K562 (cell line): ENCODE results near the gene NUTF2. TPM values are rescaled to one million over a fixed set of nuclear protein-coding genes. Genes with fewer than 3 reads are reported as not detected.

Source experiments
- ATAC-seq: fragments of 200-7000 bp; cut with Tn5 transposase; 3 replicates; pipeline ENCODE4 v1.9.1; 2020; ENCODE audit warnings: moderate library complexity
- BruUV-seq: library from RNA; stranded (reverse); fragments of 400-500 nt; replicated peaks from 2 replicates; lab custom pipeline; 2021; lab: Mats Ljungman, UMichigan
- CTCF ChIA-PET: fragments of 300-600 bp; formaldehyde crosslinking; extraction: SDS; loops from one replicate; lab custom pipeline; 2021; ENCODE audit warnings: low intra/inter-chr PET ratio; lab: Yijun Ruan, JAX
- POLR2A ChIA-PET: fragments of 300-600, 350-650 bp; sonication (Branson Sonifier 250); formaldehyde crosslinking; extraction: SDS; loops from one replicate; lab custom pipeline; 2021; ENCODE audit warnings: antibody characterized with exemption, inconsistent platforms; lab: Yijun Ruan, JAX
- DNase-seq, 4 experiments: peaks; one replicate each; pipeline versions ENCODE4 v3.0.0 to v3.0.0-alpha.2; 2011 to 2018; ENCODE audit warnings: low spot score in 3 of 4, mixed read lengths in 3 of 4; ENCODE audit errors: extremely low read depth in 1 of 4
- FAIRE-seq: peaks from 2 replicates; lab custom pipeline; 2011; peaks lifted over from hg19 to GRCh38; lab: Jason Lieb, UNC
- H2AFZ ChIP-seq: 2 replicates; pipeline ENCODE4 v1.6.0; 2011; ENCODE audit warnings: low read depth, low read length, control low read depth, inconsistent platforms
- H3K27ac ChIP-seq: fragments of 200-600 bp; 3 replicates; pipeline ENCODE4 v1.8.0; 2011; ENCODE audit warnings: low read depth, mild to moderate bottlenecking, control low read depth, inconsistent platforms, low read length, moderate library complexity, mixed read lengths; ENCODE audit errors: extremely low read depth
- H3K27me3 ChIP-seq, 2 experiments: fragments of 300-600 bp in 1 of 2; 2 replicates in 1 of 2; 3 replicates in 1 of 2; pipeline versions ENCODE4 v1.6.0 to v1.8.0; 2011; ENCODE audit warnings: inconsistent platforms in 2 of 2, low read length in 2 of 2, mild to moderate bottlenecking in 1 of 2, mixed read lengths in 1 of 2, moderate library complexity in 1 of 2; ENCODE audit not compliant: control insufficient read depth in 2 of 2, insufficient read depth in 2 of 2
- H3K36me3 ChIP-seq: fragments of 300-600 bp; 3 replicates; pipeline ENCODE4 v1.8.0; 2011; ENCODE audit warnings: mild to moderate bottlenecking, low read length, inconsistent platforms; ENCODE audit not compliant: control insufficient read depth, insufficient read depth
- H3K4me1 ChIP-seq, 2 experiments: fragments of 200-600 bp in 1 of 2; replicated peaks in 1 of 2; 2 replicates in 1 of 2; 3 replicates in 1 of 2; pipeline versions ENCODE4 v1.5.1 to v1.8.0; 2011; ENCODE audit warnings: inconsistent platforms in 2 of 2, low read length in 2 of 2, mild to moderate bottlenecking in 1 of 2, mixed read lengths in 1 of 2, moderate library complexity in 1 of 2; ENCODE audit not compliant: control insufficient read depth in 2 of 2, insufficient read depth in 2 of 2
- H3K4me2 ChIP-seq: 2 replicates; pipeline ENCODE4 v1.6.1; 2011; ENCODE audit warnings: low read length, control low read depth, inconsistent platforms, mixed read lengths; ENCODE audit not compliant: insufficient read depth
- H3K4me3 ChIP-seq: fragments of 200-600 bp; sonication (generic), shearing (Covaris generic); 2 replicates; pipeline ENCODE4 v1.5.1; 2016; ENCODE audit warnings: control low read depth, inconsistent platforms
- H3K79me2 ChIP-seq: fragments of 200-600 bp; 3 replicates; pipeline ENCODE4 v1.8.0; 2011; ENCODE audit warnings: low read length, inconsistent platforms; ENCODE audit not compliant: control insufficient read depth, insufficient read depth
- H3K9ac ChIP-seq, 2 experiments: 2 replicates each; pipeline versions ENCODE4 v1.6.0 to v1.6.1; 2011; ENCODE audit warnings: low read depth in 2 of 2, low read length in 2 of 2, control low read depth in 1 of 2, inconsistent platforms in 1 of 2, mild to moderate bottlenecking in 1 of 2, mixed read lengths in 1 of 2; ENCODE audit not compliant: insufficient read depth in 1 of 2
- H3K9me1 ChIP-seq: one replicate; pipeline ENCODE4 v1.6.0; 2011; ENCODE audit warnings: inconsistent platforms, mild to moderate bottlenecking, low read length, moderate library complexity; ENCODE audit not compliant: control insufficient read depth, insufficient read depth
- H3K9me3 ChIP-seq: replicated peaks from 2 replicates; pipeline ENCODE4 v1.5.1; 2011; ENCODE audit warnings: low read depth, low read length, inconsistent platforms; ENCODE audit not compliant: control insufficient read depth, insufficient read depth
- H4K20me1 ChIP-seq: replicated peaks from 2 replicates; pipeline ENCODE4 v1.6.1; 2011; ENCODE audit warnings: low read length, inconsistent platforms, mixed read lengths; ENCODE audit not compliant: control insufficient read depth, insufficient read depth
- ETV1 ChIP-seq: fragments of 450-650 bp; conservative IDR thresholded peaks from 2 replicates; pipeline ENCODE4 v1.6.1; 2016; ENCODE audit warnings: missing genetic modification characterization, control low read depth, low read depth, missing compliant biosample characterization
- HEY1 ChIP-seq: fragments of 250-450 bp; sonication (Bioruptor Pico); IDR thresholded peaks from 2 replicates; pipeline ENCODE4 v1.5.0; 2020; ENCODE audit warnings: mild to moderate bottlenecking, moderate library complexity, borderline replicate concordance
- KHSRP ChIP-seq: fragments of 450-650 bp; IDR thresholded peaks from 2 replicates; pipeline ENCODE4 v1.6.1; 2017
- NRF1 ChIP-seq, 2 experiments: fragments of 450-650 bp; IDR thresholded peaks in 1 of 2; conservative IDR thresholded peaks in 1 of 2; 2 replicates each; pipeline ENCODE4 v1.6.1; 2014; ENCODE audit warnings: mild to moderate bottlenecking in 2 of 2
- PBX2 ChIP-seq, 2 experiments: IDR thresholded peaks in 1 of 2; conservative IDR thresholded peaks in 1 of 2; 2 replicates each; pipeline ENCODE4 v1.6.1; 2016; ENCODE audit warnings: low read depth in 2 of 2, mild to moderate bottlenecking in 1 of 2, missing compliant biosample characterization in 1 of 2, missing genetic modification characterization in 1 of 2, moderate library complexity in 1 of 2
- RBM25 ChIP-seq: fragments of 200-400 bp; formaldehyde crosslinking; IDR thresholded peaks from 2 replicates; pipeline ENCODE4 v1.6.1; 2018; ENCODE audit warnings: low read length, low read depth, moderate library complexity; ENCODE audit not compliant: severe bottlenecking
- TAF1 ChIP-seq: IDR thresholded peaks from 2 replicates; pipeline ENCODE4 v1.6.1; 2011; ENCODE audit warnings: mild to moderate bottlenecking, low read length, moderate library complexity; ENCODE audit not compliant: insufficient read depth, control insufficient read depth, severe bottlenecking; ENCODE audit errors: extremely low read depth
- TAF7 ChIP-seq: fragments of 450-650 bp; IDR thresholded peaks from 2 replicates; pipeline ENCODE4 v1.6.1; 2016; ENCODE audit warnings: missing genetic modification characterization, missing compliant biosample characterization
- TEAD2 ChIP-seq: fragments of 450-650 bp; IDR thresholded peaks from 2 replicates; pipeline ENCODE4 v1.6.1; 2016; ENCODE audit warnings: missing genetic modification characterization, control low read depth, missing compliant biosample characterization
- WHSC1 ChIP-seq: IDR thresholded peaks from one replicate; pipeline ENCODE4 v1.6.1; 2012; ENCODE audit warnings: low read length, control low read depth, inconsistent platforms
- ZNF165 ChIP-seq: fragments of 250-450 bp; sonication (Bioruptor Pico); IDR thresholded peaks from 2 replicates; pipeline ENCODE4 v1.4.0; 2020; ENCODE audit warnings: borderline replicate concordance
- ZNF282 ChIP-seq: sonication (generic); formaldehyde crosslinking; IDR thresholded peaks from 2 replicates; pipeline ENCODE4 v1.8.1; 2023; ENCODE audit warnings: missing genetic modification reagents
- WGBS: fragments of 100-300 bp; shearing (Covaris generic); methylation state at CpG from one replicate; pipeline ENCODE4 v1.1.6; 2016; ENCODE audit warnings: low coverage, mixed read lengths; ENCODE audit not compliant: insufficient coverage; ENCODE audit errors: missing lambda C conversion rate; 5-methylcytosine and 5-hydroxymethylcytosine counted together
- in situ Hi-C: fragments of 300-500 bp; cut with MboI; formaldehyde crosslinking; loops from 4 replicates; pipeline ENCODE4 v1.15.0; 2018; ENCODE audit warnings: inconsistent platforms, mixed read lengths
- intact Hi-C: fragments of 100-400 bp; cut with micrococcal nuclease; formaldehyde crosslinking; loops from 2 replicates; pipeline ENCODE4 v1.14.2; 2022
- polyA plus RNA-seq, 8 experiments: library from polyadenylated mRNA; depleted of rRNA in 4 of 8; stranded (reverse) in 5 of 8; unstranded in 3 of 8; fragments of >200 nt; fragmentation: Nextera tagmentation in 2 of 8; fragmentation: Illumina TruSeq in 1 of 8; extraction: Ambion mirVana in 2 of 8; extraction: Trizol in 1 of 8; gene quantifications; 2 replicates each; pipeline versions ENCODE4 v1.2.1 to v1.2.3, GENCODE V29; 2011 to 2014; ENCODE audit warnings: inconsistent platforms in 1 of 8, missing spikeins in 1 of 8
- total RNA-seq, 7 experiments: library from RNA; depleted of rRNA in 6 of 7; stranded (reverse); fragments of >200 nt in 6 of 7; fragmentation: Illumina TruSeq in 2 of 7; extraction: Trizol in 2 of 7; gene quantifications; 2 replicates each; pipeline versions ENCODE4 v1.2.1 to v1.2.3, GENCODE V29; 2011 to 2021; ENCODE audit warnings: low replicate concordance in 1 of 7
- TF ChIP-seq, protein P1 (sequence below): fragments of 450-650 bp; formaldehyde crosslinking; IDR thresholded peaks from 2 replicates; pipeline ENCODE4 v1.4.0; 2020; ENCODE audit warnings: mild to moderate bottlenecking
- TF ChIP-seq, protein P2 (sequence below): sonication (generic); formaldehyde crosslinking; IDR thresholded peaks from 2 replicates; pipeline ENCODE4 v1.8.0; 2022; ENCODE audit warnings: missing genetic modification reagents, mild to moderate bottlenecking, borderline replicate concordance
- TF ChIP-seq, protein P3 (sequence below): fragments of 250-450 bp; sonication (Bioruptor Pico); IDR thresholded peaks from 2 replicates; pipeline ENCODE4 v1.4.0; 2020

The NUTF2 gene
- total and polyA plus RNA-seq, 9 of the 15 experiments (the other 6 are each of a cell fraction or from before 2014, with no cell fraction given) = 106 to 248 (median 147) TPM

- H3K36me3 ChIP-seq = peaks cover 84% of the 10 kb centered on the region; the same call in 2 of the 3 replicates
- intact Hi-C loops = no loop called here
These were observed 17.9 kb downstream of the NUTF2 start for GRCh38 chr16:67864594-67864993.

More at GRCh38 chr16:67864594-67864993, 17.9 kb downstream of the NUTF2 start:
- TF ChIP-seq ZNF282 (CRISPR knock-in tag) (no peak), KHSRP (no peak), ZNF165 (no peak), ETV1 (tag) (no peak), TAF1 (no peak), HEY1 (CRISPR knock-in tag) (no peak), WHSC1 (no peak), TEAD2 (tag) (no peak), NRF1 (conservative IDR thresholded peaks at IDR 0.05 in 1 of 2, IDR thresholded peaks at IDR 0.05 in 1 of 2) (no peak), TAF7 (tag) (no peak), PBX2 (CRISPR knock-in tag; IDR thresholded peaks at IDR 0.05; ENCODE audit: low read depth) (no peak), PBX2 (tag; conservative IDR thresholded peaks at IDR 0.05; ENCODE audit: low read depth) (no peak), RBM25 (no peak)
- TF ChIP-seq, protein P1, sequence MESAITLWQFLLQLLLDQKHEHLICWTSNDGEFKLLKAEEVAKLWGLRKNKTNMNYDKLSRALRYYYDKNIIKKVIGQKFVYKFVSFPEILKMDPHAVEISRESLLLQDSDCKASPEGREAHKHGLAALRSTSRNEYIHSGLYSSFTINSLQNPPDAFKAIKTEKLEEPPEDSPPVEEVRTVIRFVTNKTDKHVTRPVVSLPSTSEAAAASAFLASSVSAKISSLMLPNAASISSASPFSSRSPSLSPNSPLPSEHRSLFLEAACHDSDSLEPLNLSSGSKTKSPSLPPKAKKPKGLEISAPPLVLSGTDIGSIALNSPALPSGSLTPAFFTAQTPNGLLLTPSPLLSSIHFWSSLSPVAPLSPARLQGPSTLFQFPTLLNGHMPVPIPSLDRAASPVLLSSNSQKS = no peak
- TF ChIP-seq, protein P2, sequence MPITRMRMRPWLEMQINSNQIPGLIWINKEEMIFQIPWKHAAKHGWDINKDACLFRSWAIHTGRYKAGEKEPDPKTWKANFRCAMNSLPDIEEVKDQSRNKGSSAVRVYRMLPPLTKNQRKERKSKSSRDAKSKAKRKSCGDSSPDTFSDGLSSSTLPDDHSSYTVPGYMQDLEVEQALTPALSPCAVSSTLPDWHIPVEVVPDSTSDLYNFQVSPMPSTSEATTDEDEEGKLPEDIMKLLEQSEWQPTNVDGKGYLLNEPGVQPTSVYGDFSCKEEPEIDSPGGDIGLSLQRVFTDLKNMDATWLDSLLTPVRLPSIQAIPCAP = no peak
- TF ChIP-seq, protein P3, sequence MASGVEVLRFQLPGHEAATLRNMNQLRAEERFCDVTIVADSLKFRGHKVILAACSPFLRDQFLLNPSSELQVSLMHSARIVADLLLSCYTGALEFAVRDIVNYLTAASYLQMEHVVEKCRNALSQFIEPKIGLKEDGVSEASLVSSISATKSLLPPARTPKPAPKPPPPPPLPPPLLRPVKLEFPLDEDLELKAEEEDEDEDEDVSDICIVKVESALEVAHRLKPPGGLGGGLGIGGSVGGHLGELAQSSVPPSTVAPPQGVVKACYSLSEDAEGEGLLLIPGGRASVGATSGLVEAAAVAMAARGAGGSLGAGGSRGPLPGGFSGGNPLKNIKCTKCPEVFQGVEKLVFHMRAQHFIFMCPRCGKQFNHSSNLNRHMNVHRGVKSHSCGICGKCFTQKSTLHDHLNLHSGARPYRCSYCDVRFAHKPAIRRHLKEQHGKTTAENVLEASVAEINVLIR (CRISPR knock-in tag) = no peak
- Histone ChIP-seq H3K27ac (no peak overlapping the region), H4K20me1 (peaks cover 27% of the 10 kb centered on the region), H3K9me3 (no peaks in the 10 kb centered on the region), H3K9me1 (no peaks in the 10 kb centered on the region), H3K4me3 (no peak overlapping the region), H3K27me3 (no peaks in the 10 kb centered on the region), H3K4me1 (peaks cover 10 to 11% of the 10 kb centered on the region in 2 experiments; a peak in 4 of 5 replicates), H3K79me2 (peaks cover 53% of the 10 kb centered on the region), H3K4me2 (no peak overlapping the region), H3K9ac (no peak overlapping the region), H2AFZ (no peak overlapping the region)
- in situ Hi-C loops = no loop called here
- 60% methylated on average over 2 of the region's 2 CpGs for WGBS
- peak; percentile 59; the same call in 2 of the 3 replicates for ATAC-seq
- DNase-seq = no peak
- CTCF ChIA-PET = interaction anchor here (0.6 to 1.7 kb wide), 3 partner anchors 23 to 192 kb away, joined by 3 to 13 read pairs (median 4); no protein-coding TSS in a partner anchor
- POLR2A ChIA-PET = interaction anchor here (0.7 kb wide), 1 partner anchor 12 kb away, joined by 3 read pairs; no protein-coding TSS in a partner anchor
- FAIRE-seq = no peak
- no TSS peak for BruUV-seq
